HepG2 (cell line): ENCODE measurements around the gene PARN. TPM values are rescaled to one million over a fixed set of nuclear protein-coding genes. Genes with fewer than 3 reads are reported as not detected.

Source experiments
- AKAP8 ChIP-seq: sonication (generic); formaldehyde crosslinking; IDR thresholded peaks from 2 replicates; pipeline ENCODE4 v1.5.1; 2020; ENCODE audit warnings: mild to moderate bottlenecking, missing genetic modification reagents
- CC2D1A ChIP-seq: sonication (generic); formaldehyde crosslinking; IDR thresholded peaks from 2 replicates; pipeline ENCODE4 v1.8.1; 2023; ENCODE audit warnings: mild to moderate bottlenecking, missing genetic modification reagents
- CHD4 ChIP-seq: fragments of 200-600 bp; sonication (generic); IDR thresholded peaks from 2 replicates; pipeline ENCODE4 v1.7.0; 2017; ENCODE audit warnings: mild to moderate bottlenecking, low read length, borderline replicate concordance
- FOXC1 ChIP-seq: sonication (generic); formaldehyde crosslinking; IDR thresholded peaks from 2 replicates; pipeline ENCODE4 v1.8.0; 2022; ENCODE audit warnings: mild to moderate bottlenecking, missing genetic modification reagents, borderline replicate concordance
- GTF2F1 ChIP-seq: fragments of 150-350 bp; IDR thresholded peaks from 2 replicates; pipeline ENCODE4 v1.6.1; 2014; ENCODE audit warnings: low read length
- KDM4B ChIP-seq: sonication (generic); formaldehyde crosslinking; IDR thresholded peaks from 2 replicates; pipeline ENCODE4 v1.4.0; 2020; ENCODE audit warnings: missing genetic modification reagents
- MTF1 ChIP-seq: sonication (generic); formaldehyde crosslinking; IDR thresholded peaks from 2 replicates; pipeline ENCODE4 v1.5.0; 2020; ENCODE audit warnings: missing genetic modification reagents
- NR2F6 ChIP-seq, 2 experiments: IDR thresholded peaks; 2 replicates each; pipeline ENCODE4 v1.6.1; 2016; ENCODE audit warnings: antibody characterized with exemption in 1 of 2, mild to moderate bottlenecking in 1 of 2
- SAP130 ChIP-seq: IDR thresholded peaks from 2 replicates; pipeline ENCODE4 v1.6.1; 2016; ENCODE audit warnings: low read depth
- TSC22D2 ChIP-seq: sonication (generic); formaldehyde crosslinking; IDR thresholded peaks from 2 replicates; pipeline ENCODE4 v1.5.1; 2020; ENCODE audit warnings: missing genetic modification reagents, mild to moderate bottlenecking, borderline replicate concordance
- ZKSCAN8 ChIP-seq: IDR thresholded peaks from 2 replicates; pipeline ENCODE4 v1.6.1; 2016; ENCODE audit warnings: borderline replicate concordance, missing genetic modification reagents, missing compliant biosample characterization
- polyA plus RNA-seq, 8 experiments: library from polyadenylated mRNA; depleted of rRNA in 3 of 8; stranded (reverse) in 7 of 8; unstranded in 1 of 8; fragments of >200 nt; fragmentation: Illumina TruSeq in 4 of 8; extraction: Trizol in 4 of 8; gene quantifications; 2 replicates each; pipeline versions ENCODE4 v1.2.1 to v1.2.3, GENCODE V29; 2011 to 2016; ENCODE audit warnings: low read depth in 4 of 8, missing spikeins in 1 of 8, mixed read lengths in 1 of 8; ENCODE audit not compliant: insufficient read depth in 1 of 8
- total RNA-seq, 5 experiments: library from RNA; depleted of rRNA; stranded (reverse); fragments of >200 nt; fragmentation: Illumina TruSeq; extraction: Trizol; gene quantifications; 2 replicates each; pipeline ENCODE4 v1.2.3, GENCODE V29; 2016; ENCODE audit warnings: low read depth in 1 of 5
- TF ChIP-seq, protein P1 (sequence below): sonication (generic); formaldehyde crosslinking; IDR thresholded peaks from 2 replicates; pipeline ENCODE4; 2020; ENCODE audit warnings: missing genetic modification reagents, mild to moderate bottlenecking, borderline replicate concordance
- TF ChIP-seq, protein P2 (sequence below): sonication (generic); formaldehyde crosslinking; IDR thresholded peaks from 2 replicates; pipeline ENCODE4 v1.8.0; 2022; ENCODE audit warnings: missing genetic modification reagents, mild to moderate bottlenecking, borderline replicate concordance
- TF ChIP-seq, protein P3 (sequence below): sonication (generic); formaldehyde crosslinking; IDR thresholded peaks from 2 replicates; pipeline ENCODE4 v1.5.0; 2020; ENCODE audit warnings: missing genetic modification reagents
- TF ChIP-seq, protein P4 (sequence below): sonication (generic); formaldehyde crosslinking; IDR thresholded peaks from 2 replicates; pipeline ENCODE4 v1.8.0; 2022; ENCODE audit warnings: missing genetic modification reagents, low read depth, mild to moderate bottlenecking, borderline replicate concordance
- TF ChIP-seq, protein P5 (sequence below): sonication (generic); formaldehyde crosslinking; IDR thresholded peaks from 2 replicates; pipeline ENCODE4 v1.4.0; 2020; ENCODE audit warnings: missing genetic modification reagents, borderline replicate concordance

The PARN gene
- total and polyA plus RNA-seq, 2 of the 13 experiments (the other 11 are each of a cell fraction or from before 2014, with no cell fraction given): 13.3 to 47.6 TPM

DNA sequence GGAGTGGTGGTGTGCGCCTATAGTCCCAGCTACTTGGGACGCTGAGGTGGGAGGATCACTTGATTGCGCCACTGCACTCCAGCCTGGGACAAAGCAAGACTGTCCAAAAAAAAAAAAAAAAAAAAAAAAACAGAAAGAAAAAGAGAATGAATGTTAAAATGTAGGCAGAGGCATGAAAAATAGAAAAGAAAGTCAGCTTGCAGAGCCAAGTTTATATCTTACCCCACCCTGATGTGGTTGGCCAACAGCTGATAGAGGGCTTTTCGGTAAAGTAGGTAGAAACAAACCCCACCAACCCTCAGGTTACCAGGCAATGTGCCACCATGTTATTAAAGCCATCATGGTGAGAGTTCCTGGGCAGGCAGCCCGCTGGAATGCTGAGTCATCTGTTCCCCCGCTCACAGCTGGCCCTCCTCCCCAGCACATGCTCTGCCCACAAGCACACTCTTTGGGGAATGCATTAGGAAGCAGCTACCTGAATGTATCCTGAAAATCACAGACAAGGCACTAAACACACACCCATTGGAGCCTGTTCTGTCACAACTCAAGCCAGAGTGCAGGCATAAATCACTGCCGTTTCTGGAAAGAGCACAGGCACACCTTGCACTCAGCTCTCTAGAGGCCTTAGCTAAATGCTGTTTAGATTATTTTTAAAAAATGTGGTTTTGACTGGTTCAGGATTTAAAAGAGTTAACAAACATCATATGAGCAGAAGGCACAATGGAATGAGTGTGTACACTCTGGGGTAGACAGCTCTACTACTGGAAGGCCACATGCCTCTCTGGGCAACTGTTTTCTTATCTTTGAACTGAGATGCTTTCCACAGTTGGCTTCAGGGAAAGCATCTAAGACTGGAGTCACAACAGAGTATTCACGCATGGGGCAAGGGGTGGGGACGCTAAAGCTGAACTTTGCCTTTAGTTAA, 128.5 kb downstream of the PARN start (continued):
- TF ChIP-seq, protein P1, sequence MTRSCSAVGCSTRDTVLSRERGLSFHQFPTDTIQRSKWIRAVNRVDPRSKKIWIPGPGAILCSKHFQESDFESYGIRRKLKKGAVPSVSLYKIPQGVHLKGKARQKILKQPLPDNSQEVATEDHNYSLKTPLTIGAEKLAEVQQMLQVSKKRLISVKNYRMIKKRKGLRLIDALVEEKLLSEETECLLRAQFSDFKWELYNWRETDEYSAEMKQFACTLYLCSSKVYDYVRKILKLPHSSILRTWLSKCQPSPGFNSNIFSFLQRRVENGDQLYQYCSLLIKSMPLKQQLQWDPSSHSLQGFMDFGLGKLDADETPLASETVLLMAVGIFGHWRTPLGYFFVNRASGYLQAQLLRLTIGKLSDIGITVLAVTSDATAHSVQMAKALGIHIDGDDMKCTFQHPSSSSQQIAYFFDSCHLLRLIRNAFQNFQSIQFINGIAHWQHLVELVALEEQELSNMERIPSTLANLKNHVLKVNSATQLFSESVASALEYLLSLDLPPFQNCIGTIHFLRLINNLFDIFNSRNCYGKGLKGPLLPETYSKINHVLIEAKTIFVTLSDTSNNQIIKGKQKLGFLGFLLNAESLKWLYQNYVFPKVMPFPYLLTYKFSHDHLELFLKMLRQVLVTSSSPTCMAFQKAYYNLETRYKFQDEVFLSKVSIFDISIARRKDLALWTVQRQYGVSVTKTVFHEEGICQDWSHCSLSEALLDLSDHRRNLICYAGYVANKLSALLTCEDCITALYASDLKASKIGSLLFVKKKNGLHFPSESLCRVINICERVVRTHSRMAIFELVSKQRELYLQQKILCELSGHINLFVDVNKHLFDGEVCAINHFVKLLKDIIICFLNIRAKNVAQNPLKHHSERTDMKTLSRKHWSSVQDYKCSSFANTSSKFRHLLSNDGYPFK (CRISPR knock-in tag): peak; percentile 75; the same call in 1 of the 2 replicates
- TF ChIP-seq NR2F6 (IDR thresholded peaks at IDR 0.05): peak; percentile 23; the same call in 1 of the 2 replicates
- peak; percentile 75 for TF ChIP-seq NR2F6 (CRISPR knock-in tag; IDR thresholded peaks at IDR 0.05)
- TF ChIP-seq SAP130 (CRISPR knock-in tag): peak; percentile 99
- peak; percentile 39; the same call in 1 of the 2 replicates for TF ChIP-seq KDM4B (CRISPR knock-in tag)
- no peak for TF ChIP-seq TSC22D2 (CRISPR knock-in tag)
- TF ChIP-seq, protein P2, sequence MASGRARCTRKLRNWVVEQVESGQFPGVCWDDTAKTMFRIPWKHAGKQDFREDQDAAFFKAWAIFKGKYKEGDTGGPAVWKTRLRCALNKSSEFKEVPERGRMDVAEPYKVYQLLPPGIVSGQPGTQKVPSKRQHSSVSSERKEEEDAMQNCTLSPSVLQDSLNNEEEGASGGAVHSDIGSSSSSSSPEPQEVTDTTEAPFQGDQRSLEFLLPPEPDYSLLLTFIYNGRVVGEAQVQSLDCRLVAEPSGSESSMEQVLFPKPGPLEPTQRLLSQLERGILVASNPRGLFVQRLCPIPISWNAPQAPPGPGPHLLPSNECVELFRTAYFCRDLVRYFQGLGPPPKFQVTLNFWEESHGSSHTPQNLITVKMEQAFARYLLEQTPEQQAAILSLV (CRISPR knock-in tag): peak; percentile 88
- TF ChIP-seq, protein P3, sequence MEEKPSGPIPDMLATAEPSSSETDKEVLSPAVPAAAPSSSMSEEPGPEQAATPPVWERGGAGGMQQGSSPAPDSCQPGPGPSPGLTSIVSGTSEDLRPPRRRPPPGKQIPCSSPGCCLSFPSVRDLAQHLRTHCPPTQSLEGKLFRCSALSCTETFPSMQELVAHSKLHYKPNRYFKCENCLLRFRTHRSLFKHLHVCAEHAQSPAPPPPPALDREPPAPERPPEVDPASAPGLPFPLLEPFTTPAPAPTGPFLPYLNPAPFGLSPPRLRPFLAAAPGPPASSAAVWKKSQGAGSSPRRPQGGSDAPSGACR: no peak; the same call in 1 of the 2 replicates
- TF ChIP-seq CC2D1A (CRISPR knock-in tag): no peak
- no peak for TF ChIP-seq CHD4
- TF ChIP-seq, protein P4, sequence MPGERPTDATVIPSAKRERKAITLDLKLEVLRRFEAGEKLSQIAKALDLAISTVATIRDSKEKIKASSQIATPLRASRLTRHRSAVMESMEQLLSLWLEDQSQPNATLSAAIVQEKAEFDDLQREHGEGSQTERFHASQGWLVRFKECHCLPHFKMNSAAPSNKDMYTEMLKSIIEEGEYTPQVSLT (CRISPR knock-in tag): no peak
- no peak for TF ChIP-seq MTF1 (CRISPR knock-in tag)
- TF ChIP-seq AKAP8 (CRISPR knock-in tag): 0 out of 2 replicates have a peak, but pooled peaks have one; percentile 46
- no peak for TF ChIP-seq GTF2F1
- peak; percentile 68 for TF ChIP-seq ZKSCAN8 (CRISPR knock-in tag)
- peak; percentile 85 for TF ChIP-seq FOXC1 (CRISPR knock-in tag)
- TF ChIP-seq, protein P5, sequence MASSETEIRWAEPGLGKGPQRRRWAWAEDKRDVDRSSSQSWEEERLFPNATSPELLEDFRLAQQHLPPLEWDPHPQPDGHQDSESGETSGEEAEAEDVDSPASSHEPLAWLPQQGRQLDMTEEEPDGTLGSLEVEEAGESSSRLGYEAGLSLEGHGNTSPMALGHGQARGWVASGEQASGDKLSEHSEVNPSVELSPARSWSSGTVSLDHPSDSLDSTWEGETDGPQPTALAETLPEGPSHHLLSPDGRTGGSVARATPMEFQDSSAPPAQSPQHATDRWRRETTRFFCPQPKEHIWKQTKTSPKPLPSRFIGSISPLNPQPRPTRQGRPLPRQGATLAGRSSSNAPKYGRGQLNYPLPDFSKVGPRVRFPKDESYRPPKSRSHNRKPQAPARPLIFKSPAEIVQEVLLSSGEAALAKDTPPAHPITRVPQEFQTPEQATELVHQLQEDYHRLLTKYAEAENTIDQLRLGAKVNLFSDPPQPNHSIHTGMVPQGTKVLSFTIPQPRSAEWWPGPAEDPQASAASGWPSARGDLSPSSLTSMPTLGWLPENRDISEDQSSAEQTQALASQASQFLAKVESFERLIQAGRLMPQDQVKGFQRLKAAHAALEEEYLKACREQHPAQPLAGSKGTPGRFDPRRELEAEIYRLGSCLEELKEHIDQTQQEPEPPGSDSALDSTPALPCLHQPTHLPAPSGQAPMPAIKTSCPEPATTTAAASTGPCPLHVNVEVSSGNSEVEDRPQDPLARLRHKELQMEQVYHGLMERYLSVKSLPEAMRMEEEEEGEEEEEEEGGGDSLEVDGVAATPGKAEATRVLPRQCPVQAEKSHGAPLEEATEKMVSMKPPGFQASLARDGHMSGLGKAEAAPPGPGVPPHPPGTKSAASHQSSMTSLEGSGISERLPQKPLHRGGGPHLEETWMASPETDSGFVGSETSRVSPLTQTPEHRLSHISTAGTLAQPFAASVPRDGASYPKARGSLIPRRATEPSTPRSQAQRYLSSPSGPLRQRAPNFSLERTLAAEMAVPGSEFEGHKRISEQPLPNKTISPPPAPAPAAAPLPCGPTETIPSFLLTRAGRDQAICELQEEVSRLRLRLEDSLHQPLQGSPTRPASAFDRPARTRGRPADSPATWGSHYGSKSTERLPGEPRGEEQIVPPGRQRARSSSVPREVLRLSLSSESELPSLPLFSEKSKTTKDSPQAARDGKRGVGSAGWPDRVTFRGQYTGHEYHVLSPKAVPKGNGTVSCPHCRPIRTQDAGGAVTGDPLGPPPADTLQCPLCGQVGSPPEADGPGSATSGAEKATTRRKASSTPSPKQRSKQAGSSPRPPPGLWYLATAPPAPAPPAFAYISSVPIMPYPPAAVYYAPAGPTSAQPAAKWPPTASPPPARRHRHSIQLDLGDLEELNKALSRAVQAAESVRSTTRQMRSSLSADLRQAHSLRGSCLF (CRISPR knock-in tag): no peak
